GM21390 (cell line): ENCODE measurements around the gene WDR17.

Experiments
- ATAC-seq: cut with Tn5 transposase; IDR thresholded peaks from one replicate; pipeline ENCODE4 v1.9.1; 2021; ENCODE audit not compliant: unreplicated experiment

The WDR17 gene

GRCh38 chr4:176090115-176090514, 24.5 kb downstream of the WDR17 start:
- peak; percentile 69 for ATAC-seq

GRCh38 chr4:176099314-176099713, 33.7 kb downstream of the WDR17 start:
- no peak for ATAC-seq

- ATAC-seq = no peak
Measured at GRCh38 chr4:176102414-176103063, 36.9 kb downstream of the WDR17 start.

DNA sequence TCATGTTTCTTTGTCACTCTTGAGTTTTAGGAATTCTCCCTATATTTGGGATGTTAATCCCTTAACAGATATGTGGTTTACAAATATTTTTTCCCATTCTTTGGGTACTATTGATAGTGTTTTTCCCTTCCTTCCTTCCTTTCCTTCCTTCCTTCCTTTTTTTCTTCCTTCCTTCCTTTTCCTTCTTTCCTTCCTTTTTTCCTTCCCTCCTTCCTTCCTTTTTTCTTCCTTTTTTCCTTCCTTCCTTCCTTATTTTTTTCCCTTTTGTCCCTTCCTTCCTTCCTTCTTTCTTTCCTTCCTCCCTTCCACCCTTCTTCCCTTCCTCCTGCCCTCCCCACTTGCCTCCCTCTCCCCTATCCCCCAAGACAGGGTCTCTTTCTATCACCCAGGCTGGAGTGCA, 42.1 kb downstream of the WDR17 start:
- ATAC-seq = no peak

- ATAC-seq = peak; percentile 100
Measured at GRCh38 chr4:176123710-176124407, 58.2 kb downstream of the WDR17 start.

- ATAC-seq = no peak
Measured at GRCh38 chr4:176125063-176125462, 59.4 kb downstream of the WDR17 start.

DNA sequence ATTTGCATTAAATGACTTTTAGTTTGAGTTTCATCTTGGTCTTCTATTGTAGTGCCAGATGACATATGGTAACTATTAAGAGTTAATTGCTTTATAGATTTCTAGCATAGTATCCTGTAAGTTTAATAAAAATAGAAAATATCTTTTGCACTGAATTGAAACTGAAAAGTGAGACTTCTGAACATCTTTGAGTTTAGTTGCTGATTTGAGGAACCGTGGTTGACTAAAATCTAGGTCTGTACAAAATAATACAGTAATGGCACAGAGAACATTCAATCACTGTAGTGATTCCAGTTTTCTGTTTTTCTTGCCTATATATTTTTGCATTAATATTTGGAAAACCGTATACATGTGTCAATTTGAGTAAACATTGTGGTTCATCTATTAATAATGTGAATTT, 69.0 kb downstream of the WDR17 start:
- ATAC-seq = peak; percentile 53

- no peak for ATAC-seq
Measured at GRCh38 chr4:176137631-176138030, 72.0 kb downstream of the WDR17 start.

- ATAC-seq = no peak
Measured at GRCh38 chr4:176139518-176139917, 73.9 kb downstream of the WDR17 start.

GRCh38 chr4:176142253-176142652, 76.6 kb downstream of the WDR17 start:
- no peak for ATAC-seq

GRCh38 chr4:176149680-176150355, 84.2 kb downstream of the WDR17 start:
- ATAC-seq = peak; percentile 4

- peak; percentile 70 for ATAC-seq
Measured at GRCh38 chr4:176150356-176150682, 84.7 kb downstream of the WDR17 start.

GRCh38 chr4:176150704-176151103, 85.1 kb downstream of the WDR17 start:
- peak; percentile 20 for ATAC-seq

DNA sequence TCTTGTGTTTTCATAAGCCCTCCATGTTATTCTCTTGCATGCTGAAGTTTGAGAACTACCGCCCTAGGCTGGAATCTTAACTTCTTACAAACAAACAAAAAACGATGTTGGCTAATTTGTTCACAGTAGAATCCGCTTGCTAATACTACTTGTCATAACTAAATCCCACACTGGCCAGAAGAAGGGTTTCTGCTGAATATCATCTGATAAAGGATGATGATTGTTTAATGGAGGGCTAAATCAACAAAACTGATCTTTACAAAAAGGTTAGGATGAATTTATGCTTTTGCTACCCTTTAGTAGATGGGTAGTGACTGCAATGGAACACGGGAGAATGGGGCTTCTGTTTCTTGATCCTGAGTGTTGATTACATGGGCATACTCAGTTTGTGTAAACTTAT, 87.5 kb downstream of the WDR17 start:
- ATAC-seq = no peak

DNA sequence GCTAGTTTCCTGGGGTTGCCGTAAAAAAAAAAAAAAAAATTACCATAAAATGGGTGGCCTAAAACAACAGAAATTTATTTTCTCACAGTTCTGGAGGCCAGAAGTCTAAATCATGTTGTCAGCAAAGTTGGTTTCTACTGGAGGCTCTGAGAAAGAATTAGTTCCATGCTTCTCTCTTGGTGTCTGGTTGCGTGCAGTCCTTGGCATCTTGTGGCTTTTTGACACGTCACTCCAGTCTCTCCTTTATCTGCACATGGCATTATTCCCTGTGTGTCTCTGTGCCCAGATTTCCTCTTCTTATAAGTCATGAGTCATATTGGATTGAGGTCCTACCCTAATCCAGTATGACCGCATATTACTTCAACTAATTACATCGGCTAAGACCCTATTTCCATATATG, 91.0 kb downstream of the WDR17 start:
- ATAC-seq = no peak

GRCh38 chr4:176163041-176163440, 97.4 kb downstream of the WDR17 start:
- no peak for ATAC-seq

GRCh38 chr4:176185051-176185450, 119.4 kb downstream of the WDR17 start:
- ATAC-seq = no peak

DNA sequence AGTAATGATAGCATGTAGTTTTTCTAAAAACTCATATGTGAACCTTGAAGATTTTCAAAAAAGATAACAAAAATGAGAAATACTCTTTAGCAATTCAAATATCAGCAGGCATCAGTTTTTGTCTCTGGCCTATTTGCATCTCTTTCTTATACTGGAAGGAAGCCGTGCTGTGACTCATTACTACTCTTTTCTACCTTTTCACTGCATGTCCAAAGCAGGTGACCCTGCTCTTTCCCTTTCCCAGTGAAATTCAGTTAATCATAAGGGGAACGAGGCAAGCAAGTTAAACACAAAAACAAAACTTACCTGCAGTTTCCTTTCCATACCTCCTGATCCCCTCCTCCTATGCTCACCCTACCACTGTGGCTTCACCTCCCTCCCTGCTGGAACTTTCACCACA, 120.4 kb downstream of the WDR17 start:
- peak; percentile 50 for ATAC-seq

DNA sequence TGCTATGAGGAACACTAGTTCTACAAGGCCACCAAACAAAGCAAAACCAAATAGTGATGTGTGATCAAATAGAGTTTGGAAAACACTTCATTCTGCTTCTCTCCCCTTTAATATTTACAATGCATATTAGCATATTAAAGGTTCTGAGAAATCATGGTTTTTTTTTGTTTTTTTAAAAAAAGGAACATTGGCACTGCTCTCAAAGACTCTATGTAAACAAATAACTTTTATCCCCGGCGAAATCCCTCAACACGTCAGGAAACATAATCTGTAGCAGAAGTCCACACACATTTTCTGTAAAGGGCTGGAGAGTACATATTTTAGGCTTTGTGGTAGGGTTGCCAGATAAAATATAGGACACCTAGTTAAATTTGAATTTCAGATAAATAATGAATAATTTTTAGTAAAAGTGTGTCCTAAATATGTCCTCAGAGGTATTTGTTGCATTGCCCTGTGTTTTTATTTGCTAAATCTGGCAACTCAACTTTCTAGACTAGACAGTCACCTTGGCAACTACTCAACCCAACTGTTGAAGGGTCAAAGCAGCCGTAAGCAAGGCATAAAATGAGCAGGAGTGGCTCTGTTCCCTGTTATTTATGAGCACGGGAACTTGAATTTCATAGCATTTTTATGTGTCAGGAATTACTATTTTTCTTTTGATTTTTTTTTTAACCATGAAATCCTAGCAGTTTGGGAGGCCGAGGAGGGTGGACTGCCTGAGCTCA, 121.2 kb downstream of the WDR17 start:
- ATAC-seq = no peak

DNA sequence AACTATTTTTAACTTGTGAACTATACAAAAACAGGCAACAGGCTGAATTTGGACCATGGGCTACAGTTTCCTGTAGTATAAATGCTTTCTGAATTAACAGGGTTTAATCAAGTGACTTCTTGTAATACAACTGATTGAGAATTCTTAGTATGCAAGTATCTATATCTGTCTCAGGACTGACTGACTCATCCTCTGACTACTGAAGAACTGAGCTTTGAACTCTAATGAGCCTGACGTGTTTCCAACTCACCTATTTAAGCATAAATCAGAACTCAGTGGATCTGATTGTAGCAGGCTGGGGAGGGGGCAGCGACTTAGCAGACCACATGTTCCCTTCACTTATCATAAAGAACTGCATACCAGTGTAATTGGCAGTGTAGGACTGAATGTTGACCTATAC, 122.0 kb downstream of the WDR17 start:
- peak; percentile 50 for ATAC-seq

GRCh38 chr4:176188654-176189053, 123.0 kb downstream of the WDR17 start:
- no peak for ATAC-seq
